Keratinocyte (primary cell): ENCODE data around the gene FKBP14. TPM values are rescaled to one million over a fixed set of nuclear protein-coding genes. Genes with fewer than 3 reads are reported as not detected.

Source experiments
- DNase-seq: peaks from one replicate; pipeline ENCODE4 v3.0.0-alpha.2; 2011; ENCODE audit warnings: low read depth, missing footprints, low spot score
- FAIRE-seq: peaks from 2 replicates; lab custom pipeline; 2011; peaks lifted over from hg19 to GRCh38; lab: Jason Lieb, UNC
- H2AFZ ChIP-seq: 2 replicates; pipeline ENCODE4 v1.6.0; 2012; ENCODE audit warnings: low read length, control low read depth, inconsistent platforms; ENCODE audit not compliant: control insufficient read depth
- H3K27ac ChIP-seq: 2 replicates; pipeline ENCODE4 v1.5.1; 2011; ENCODE audit warnings: low read length; ENCODE audit not compliant: control insufficient read depth, insufficient read depth
- H3K27me3 ChIP-seq: 3 replicates; pipeline ENCODE4 v1.6.0; 2011; ENCODE audit warnings: low read length; ENCODE audit not compliant: control insufficient read depth, insufficient read depth; ENCODE audit errors: extremely low read depth
- H3K36me3 ChIP-seq, 2 experiments: 2 replicates in 1 of 2; 3 replicates in 1 of 2; pipeline ENCODE4 v1.5.1; 2011; ENCODE audit warnings: low read length in 2 of 2, mild to moderate bottlenecking in 1 of 2; ENCODE audit not compliant: control insufficient read depth in 2 of 2, insufficient read depth in 2 of 2; ENCODE audit errors: extremely low read depth in 1 of 2
- H3K4me1 ChIP-seq: 3 replicates; pipeline ENCODE4 v1.5.1; 2011; ENCODE audit warnings: low read length; ENCODE audit not compliant: control insufficient read depth, insufficient read depth; ENCODE audit errors: extremely low read depth
- H3K4me2 ChIP-seq: 3 replicates; pipeline ENCODE4 v1.6.0; 2011; ENCODE audit warnings: low read depth, low read length; ENCODE audit not compliant: control insufficient read depth, insufficient read depth; ENCODE audit errors: extremely low read depth
- H3K4me3 ChIP-seq, 3 experiments: fragments of 200-600 bp in 1 of 3; sonication (generic) in 1 of 3; 2 replicates in 2 of 3; 3 replicates in 1 of 3; pipeline ENCODE4 v1.5.1; 2011 to 2016; ENCODE audit warnings: low read length in 3 of 3, mild to moderate bottlenecking in 3 of 3, control low read depth in 2 of 3, inconsistent platforms in 1 of 3, low read depth in 1 of 3, mixed read lengths in 1 of 3, mixed run types in 1 of 3, moderate library complexity in 1 of 3; ENCODE audit not compliant: control insufficient read depth in 2 of 3, insufficient read depth in 2 of 3; ENCODE audit errors: extremely low read depth in 1 of 3
- H3K79me2 ChIP-seq: 2 replicates; pipeline ENCODE4 v1.6.0; 2012; ENCODE audit warnings: low read length; ENCODE audit not compliant: control insufficient read depth, insufficient read depth
- H3K9ac ChIP-seq: 3 replicates; pipeline ENCODE4 v1.6.0; 2011; ENCODE audit warnings: low read length; ENCODE audit not compliant: control insufficient read depth, insufficient read depth; ENCODE audit errors: extremely low read depth
- H3K9me1 ChIP-seq: 3 replicates; pipeline ENCODE4 v1.6.0; 2011; ENCODE audit warnings: low read length; ENCODE audit not compliant: control insufficient read depth, insufficient read depth; ENCODE audit errors: extremely low read depth
- H3K9me3 ChIP-seq: 2 replicates; pipeline ENCODE4 v1.5.1; 2012; ENCODE audit warnings: low read depth, low read length; ENCODE audit not compliant: control insufficient read depth
- H4K20me1 ChIP-seq: 3 replicates; pipeline ENCODE4 v1.6.0; 2011; ENCODE audit warnings: low read length; ENCODE audit not compliant: control insufficient read depth, insufficient read depth; ENCODE audit errors: extremely low read depth
- EZH2 ChIP-seq: IDR thresholded peaks from one replicate; pipeline ENCODE4 v1.6.1; 2012; ENCODE audit warnings: inconsistent platforms, mild to moderate bottlenecking, low read length, moderate library complexity
- dilution Hi-C: fragments of 300-500 bp; cut with MboI; formaldehyde crosslinking; loops from one replicate; pipeline ENCODE4 v1.7.0; 2020; ENCODE audit warnings: low sequenced_read_pairs; ENCODE audit not compliant: extremely low pct_ligation_motif_present
- polyA plus RNA-seq, 5 experiments: library from polyadenylated mRNA; depleted of rRNA in 3 of 5; stranded (reverse) in 3 of 5; stranded (forward) in 1 of 5; unstranded in 1 of 5; fragments of >200 nt; gene quantifications; 1 replicate in 1 of 5; 2 replicates in 3 of 5; 3 replicates in 1 of 5; pipeline versions ENCODE4 v1.2.1 to v1.2.3, GENCODE V29; 2011 to 2012; ENCODE audit warnings: missing spikeins in 2 of 5, low read depth in 1 of 5, low replicate concordance in 1 of 5
- TF ChIP-seq, protein P1 (sequence below), 3 experiments: IDR thresholded peaks in 1 of 3; conservative IDR thresholded peaks in 1 of 3; optimal IDR thresholded peaks in 1 of 3; 2 replicates in 2 of 3; 3 replicates in 1 of 3; pipeline versions ENCODE3 to v1.5.1; 2011; ENCODE audit warnings: low read length in 3 of 3, mild to moderate bottlenecking in 3 of 3, moderate library complexity in 2 of 3, control low read depth in 1 of 3, inconsistent platforms in 1 of 3; ENCODE audit not compliant: insufficient read depth in 2 of 3; ENCODE audit errors: extremely low read depth in 1 of 3

Gene FKBP14
- polyA plus RNA-seq, 1 donor (not counting 4 experiments of a cell fraction or from before 2014, with no cell fraction given) = 24.5 TPM

DNA sequence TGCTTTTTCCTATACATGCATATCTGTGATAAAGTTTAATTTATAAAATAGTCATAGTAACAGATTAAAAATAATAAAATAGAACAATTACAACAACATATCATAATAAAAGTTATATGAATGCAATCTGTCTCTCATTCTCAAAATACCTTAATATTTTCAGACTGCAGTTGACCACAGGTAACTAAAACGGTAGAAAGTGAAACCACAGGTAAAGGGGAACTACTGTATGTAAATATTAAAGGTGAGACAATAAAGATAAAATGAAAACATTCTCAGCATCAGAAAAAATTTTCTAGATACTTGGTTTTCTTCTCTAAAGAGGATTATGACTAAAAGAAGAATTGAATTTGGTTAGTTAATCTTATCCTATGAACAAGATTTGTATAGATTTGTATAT is 6.0 kb downstream of the FKBP14 start:
- TF ChIP-seq EZH2 = no peak
- TF ChIP-seq, protein P1, sequence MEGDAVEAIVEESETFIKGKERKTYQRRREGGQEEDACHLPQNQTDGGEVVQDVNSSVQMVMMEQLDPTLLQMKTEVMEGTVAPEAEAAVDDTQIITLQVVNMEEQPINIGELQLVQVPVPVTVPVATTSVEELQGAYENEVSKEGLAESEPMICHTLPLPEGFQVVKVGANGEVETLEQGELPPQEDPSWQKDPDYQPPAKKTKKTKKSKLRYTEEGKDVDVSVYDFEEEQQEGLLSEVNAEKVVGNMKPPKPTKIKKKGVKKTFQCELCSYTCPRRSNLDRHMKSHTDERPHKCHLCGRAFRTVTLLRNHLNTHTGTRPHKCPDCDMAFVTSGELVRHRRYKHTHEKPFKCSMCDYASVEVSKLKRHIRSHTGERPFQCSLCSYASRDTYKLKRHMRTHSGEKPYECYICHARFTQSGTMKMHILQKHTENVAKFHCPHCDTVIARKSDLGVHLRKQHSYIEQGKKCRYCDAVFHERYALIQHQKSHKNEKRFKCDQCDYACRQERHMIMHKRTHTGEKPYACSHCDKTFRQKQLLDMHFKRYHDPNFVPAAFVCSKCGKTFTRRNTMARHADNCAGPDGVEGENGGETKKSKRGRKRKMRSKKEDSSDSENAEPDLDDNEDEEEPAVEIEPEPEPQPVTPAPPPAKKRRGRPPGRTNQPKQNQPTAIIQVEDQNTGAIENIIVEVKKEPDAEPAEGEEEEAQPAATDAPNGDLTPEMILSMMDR (optimal IDR thresholded peaks at IDR 0.05 in 1 of 3, IDR thresholded peaks at IDR 0.05 in 1 of 3, conservative IDR thresholded peaks at IDR 0.05 in 1 of 3; ENCODE audit: extremely low read depth in 1 of 3, insufficient read depth in 2 of 3, low read length in 3 of 3) = no peak
- dilution Hi-C loops = no loop called here

DNA sequence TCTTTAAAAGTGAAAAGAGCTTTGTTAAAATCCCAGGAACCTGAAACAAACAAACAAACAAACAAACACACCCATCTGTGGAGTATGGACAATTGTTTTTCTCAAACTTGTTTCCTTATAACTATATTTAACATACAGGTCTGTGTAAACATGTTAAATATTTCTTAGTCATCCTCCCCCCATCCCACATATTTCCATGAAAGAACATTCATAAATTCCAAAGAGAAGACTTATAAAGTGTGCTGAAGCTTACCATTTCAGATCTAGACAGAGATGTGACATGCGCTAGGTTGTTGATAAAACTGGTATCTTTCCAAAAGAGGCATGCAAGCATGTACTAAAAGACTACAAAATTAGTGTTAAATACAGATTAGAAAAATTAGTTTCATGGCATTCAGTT is 6.5 kb downstream of the FKBP14 start:
- Histone ChIP-seq H2AFZ (no peak overlapping the region), H3K4me2 (peak overlapping the region; percentile 62), H3K4me1 (peaks cover 15% of the 10 kb centered on the region), H3K4me3 (no peak overlapping the region), H3K27me3 (no peaks in the 10 kb centered on the region), H3K79me2 (peaks cover 20% of the 10 kb centered on the region), H3K9me3 (no peaks in the 10 kb centered on the region), H3K9me1 (no peaks in the 10 kb centered on the region), H3K9ac (no peak overlapping the region), H3K36me3 (peaks cover 0 to 5% of the 10 kb centered on the region in 2 experiments), H4K20me1 (no peaks in the 10 kb centered on the region), H3K27ac (no peak overlapping the region)
- peak; percentile 62 for FAIRE-seq
- DNase-seq = no peak
- TF ChIP-seq, protein P1 (optimal IDR thresholded peaks at IDR 0.05 in 1 of 3, IDR thresholded peaks at IDR 0.05 in 1 of 3, conservative IDR thresholded peaks at IDR 0.05 in 1 of 3; ENCODE audit: extremely low read depth in 1 of 3, insufficient read depth in 2 of 3, low read length in 3 of 3) = no peak
- no peak for TF ChIP-seq EZH2
- dilution Hi-C loops = no loop called here

More for the DNA sequence above, 6.0 kb downstream of the FKBP14 start:
- DNase-seq (no peak), FAIRE-seq (no peak)
- Histone ChIP-seq H4K20me1 (no peaks in the 10 kb centered on the region), H2AFZ (no peak overlapping the region), H3K4me3 (no peak overlapping the region), H3K36me3 (peaks cover 0 to 5% of the 10 kb centered on the region in 2 experiments), H3K4me1 (peaks cover 19% of the 10 kb centered on the region), H3K27me3 (no peaks in the 10 kb centered on the region), H3K9me3 (no peaks in the 10 kb centered on the region), H3K79me2 (peaks cover 26% of the 10 kb centered on the region), H3K9me1 (no peaks in the 10 kb centered on the region), H3K27ac (no peak overlapping the region), H3K4me2 (peak overlapping the region; percentile 62), H3K9ac (no peak overlapping the region)
